ENCODE measurements around the gene CELF1. TPM values are rescaled to one million over a fixed set of nuclear protein-coding genes. Genes with fewer than 3 reads are reported as not detected.

Gene CELF1
- total and polyA plus RNA-seq, 2 of the 4 experiments (the other 2 are of a cell fraction), result 63.3 to 135 TPM

- no peak overlapping the region for H4K5ac ChIP-seq (ENCODE audit: low read depth, low read length)
- no peak overlapping the region for H3K4me2 ChIP-seq (ENCODE audit: low read depth, low read length)
- H2BK15ac ChIP-seq (ENCODE audit: low read depth, low read length), result no peak overlapping the region
- peaks cover 4% of the 10 kb centered on the region for H3K4me1 ChIP-seq (ENCODE audit: control insufficient read depth, insufficient read depth, low read length)
- TF ChIP-seq POLR2A (IDR thresholded peaks at IDR 0.05; ENCODE audit: low read depth, low read length), result no peak
- no peak for TF ChIP-seq CEBPB (IDR thresholded peaks at IDR 0.05; ENCODE audit: low read depth, low read length)
- no peak for TF ChIP-seq MXI1 (IDR thresholded peaks at IDR 0.05; ENCODE audit: borderline replicate concordance, low read depth, low read length)
- TF ChIP-seq FOS (IDR thresholded peaks at IDR 0.05; ENCODE audit: low read depth, low read length), result no peak
- TF ChIP-seq CHD1 (IDR thresholded peaks at IDR 0.05; ENCODE audit: low read depth, low read length), result no peak
- TF ChIP-seq USF2 (IDR thresholded peaks at IDR 0.05; ENCODE audit: low read depth, low read length), result no peak
- no peak for TF ChIP-seq RAD21 (IDR thresholded peaks at IDR 0.05; ENCODE audit: low read length)
- no peak for TF ChIP-seq RCOR1 (IDR thresholded peaks at IDR 0.05; ENCODE audit: insufficient replicate concordance, low read length)
- TF ChIP-seq CTCF (conservative IDR thresholded peaks at IDR 0.05; ENCODE audit: low read depth, low read length), result no peak
- no peak for TF ChIP-seq MAFK (IDR thresholded peaks at IDR 0.05; ENCODE audit: low read depth, low read length)
- TF ChIP-seq MAZ (IDR thresholded peaks at IDR 0.05; ENCODE audit: borderline replicate concordance, low read depth, low read length), result no peak
- no peak overlapping the region for H4K8ac ChIP-seq (ENCODE audit: low read depth in 2 of 2, low read length in 2 of 2)
- H3K4ac ChIP-seq (ENCODE audit: low read depth, low read length), result no peak overlapping the region
- dilution Hi-C loops (cut with HindIII; ENCODE audit: low sequenced_read_pairs, unreplicated experiment) (no loop called here), in situ Hi-C loops (cut with MboI; ENCODE audit: low sequenced_read_pairs) (no loop called here), intact Hi-C loops (cut with micrococcal nuclease) (no loop called here)
- no peak overlapping the region for H3K56ac ChIP-seq (ENCODE audit: extremely low read depth, insufficient read depth, low read length)
- ATAC-seq (ENCODE audit: low read depth) (no peak), DNase-seq (no peak)
- no peak overlapping the region for H3K23ac ChIP-seq (ENCODE audit: low read depth, low read length)
- no peak overlapping the region for H4K91ac ChIP-seq (ENCODE audit: insufficient read depth, low read depth, low read length)
- H3K79me1 ChIP-seq (ENCODE audit: low read depth in 1 of 2, low read length in 2 of 2), result peaks cover 42 to 79% of the 10 kb centered on the region in 2 experiments
- H2AK5ac ChIP-seq (ENCODE audit: low read depth, low read length), result no peak overlapping the region
- peaks cover 62% of the 10 kb centered on the region for H4K20me1 ChIP-seq (ENCODE audit: insufficient read depth, low read length)
- no peak overlapping the region for H2AK9ac ChIP-seq (replicated peaks; ENCODE audit: low read depth, low read length, poor library complexity)
- no peak overlapping the region for H2BK120ac ChIP-seq (ENCODE audit: low read depth, low read length)
- H2AFZ ChIP-seq (replicated peaks; ENCODE audit: low read length, poor library complexity), result no peak overlapping the region
- H2BK5ac ChIP-seq (ENCODE audit: low read depth, low read length, poor library complexity, severe bottlenecking), result no peak overlapping the region
- H3K9me1 ChIP-seq (ENCODE audit: insufficient read depth, low read length), result peaks cover 18% of the 10 kb centered on the region
- H3K9ac ChIP-seq (ENCODE audit: low read depth, low read length), result no peak overlapping the region
- ChIA-PET CTCF (no interaction called here), POLR2A (ENCODE audit: unreplicated experiment) (no interaction called here)
- no peak overlapping the region for H3K18ac ChIP-seq (ENCODE audit: low read depth, low read length)
- H3K9me3 ChIP-seq (ENCODE audit: control insufficient read depth, insufficient read depth, low read length), result no peaks in the 10 kb centered on the region
- H3K14ac ChIP-seq (replicated peaks; ENCODE audit: low read depth, low read length), result no peak overlapping the region
- H3K36me3 ChIP-seq (ENCODE audit: control insufficient read depth, insufficient read depth, low read length), result peaks cover 7% of the 10 kb centered on the region
- no CpG with 5 or more reads among the region's 3 CpGs for WGBS, 2 experiments (ENCODE audit: extremely low coverage in 2 of 2, insufficient read length in 1 of 2)
- H2BK20ac ChIP-seq (ENCODE audit: low read depth, low read length), result no peak overlapping the region
- H3K27ac ChIP-seq (ENCODE audit: insufficient read depth, low read length), result no peak overlapping the region
- no peak overlapping the region for H3K4me3 ChIP-seq (ENCODE audit: insufficient read depth, low read depth, low read length)
- no TSS peak for BruUV-seq (replicated peaks)
- no peaks in the 10 kb centered on the region for H3K27me3 ChIP-seq (ENCODE audit: control insufficient read depth, insufficient read depth, low read length)
Observed at GRCh38 chr11:47502767-47503166, 50.2 kb downstream of the CELF1 start.

All from IMR-90 (cell line).